H1 (cell line): ENCODE data around the gene KIAA0586. TPM values are rescaled to one million over a fixed set of nuclear protein-coding genes. Genes with fewer than 3 reads are reported as not detected.

Experiments used
- CHD7 ChIP-seq: fragments of 300-600 bp; sonication (generic); IDR thresholded peaks from 2 replicates; pipeline ENCODE4 v1.7.1; 2012; ENCODE audit warnings: low read length, moderate library complexity, mild to moderate bottlenecking, inconsistent platforms; ENCODE audit not compliant: insufficient replicate concordance
- HDAC6 ChIP-seq: IDR thresholded peaks from one replicate; pipeline ENCODE4 v1.7.1; 2012; ENCODE audit warnings: low read depth, mild to moderate bottlenecking, inconsistent platforms, low read length, moderate library complexity
- polyA plus RNA-seq, 7 experiments: library from polyadenylated mRNA; depleted of rRNA in 3 of 7; stranded (reverse) in 5 of 7; unstranded in 2 of 7; fragments of >200 nt in 5 of 7; fragments of 200-250 nt in 2 of 7; gene quantifications; 1 replicate in 5 of 7; 2 replicates in 1 of 7; 4 replicates in 1 of 7; pipeline versions ENCODE4 v1.2.1 to v1.2.3, GENCODE V29; 2011 to 2013; ENCODE audit warnings: missing spikeins in 2 of 7, mixed read lengths in 2 of 7
- total RNA-seq: library from RNA; stranded (reverse); fragmentation: NEBNext Ultra II Directional; extraction: Animal tissue kit (Norgen Biotek cat#: 25700); gene quantifications from 2 replicates; pipeline ENCODE4 v1.2.1, GENCODE V29; 2021

KIAA0586 gene
- total and polyA plus RNA-seq, 2 of the 8 experiments (the other 6 are each of a cell fraction or from before 2014, with no cell fraction given), result 7.2 to 24.8 TPM

GRCh38 chr14:58572863-58573262, 145.3 kb downstream of the KIAA0586 start (continued):
- TF ChIP-seq CHD7 (no peak), HDAC6 (no peak)
